SK-N-SH treated with all-trans-retinoic acid at 6 μM for 48 hours (cell line): ENCODE data around the gene SUPV3L1.

Source experiments
- GLIS3 ChIP-seq: fragments of 250-450 bp; sonication (Bioruptor Pico); IDR thresholded peaks from 2 replicates; pipeline ENCODE4 v1.5.0; 2020; ENCODE audit warnings: mild to moderate bottlenecking, moderate library complexity
- PATZ1 ChIP-seq: fragments of 250-450 bp; sonication (Bioruptor Pico); IDR thresholded peaks from 2 replicates; pipeline ENCODE4 v1.8.0; 2020; ENCODE audit warnings: mild to moderate bottlenecking, moderate library complexity, borderline replicate concordance

GRCh38 chr10:69220507-69220906 is 40.5 kb downstream of the SUPV3L1 start:
- TF ChIP-seq PATZ1 (CRISPR knock-in tag) (no peak), GLIS3 (CRISPR knock-in tag) (no peak)
